Activated B cell treated with CpG ODN at 0.5 μM for 24 hours (primary cell): ENCODE data around the gene CEACAM4. TPM values are rescaled to one million over a fixed set of nuclear protein-coding genes. Genes with fewer than 3 reads are reported as not detected.

Source experiments
- ATAC-seq: fragments of 200-7000 bp; cut with Tn5 transposase; one replicate; pipeline ENCODE4 v1.10.0; 2021; ENCODE audit warnings: low read depth, mild to moderate bottlenecking, moderate library complexity
- CTCF ChIA-PET: fragments of 350-600 bp; sonication (Branson Sonifier 250); formaldehyde crosslinking; loops from one replicate; lab custom pipeline; 2021; ENCODE audit warnings: antibody characterized with exemption; lab: Charles Lee
- POLR2A ChIA-PET: fragments of 350-600 bp; sonication (Branson Sonifier 250); formaldehyde crosslinking; loops from one replicate; lab custom pipeline; 2021; ENCODE audit warnings: antibody characterized with exemption; lab: Charles Lee
- DNase-seq: peaks from one replicate; pipeline ENCODE4 v3.0.0; 2022
- H3K27ac Mint-ChIP-seq: one replicate; pipeline ENCODE4 v1.8.0; 2020; ENCODE audit warnings: mixed read lengths
- H3K27me3 Mint-ChIP-seq: one replicate; pipeline ENCODE4 v1.8.0; 2021; ENCODE audit warnings: mixed read lengths
- H3K36me3 Mint-ChIP-seq: one replicate; pipeline ENCODE4 v1.8.0; 2021; ENCODE audit warnings: low read depth, mixed read lengths
- H3K4me1 Mint-ChIP-seq: one replicate; pipeline ENCODE4 v1.8.0; 2021; ENCODE audit warnings: mixed read lengths
- H3K4me3 Mint-ChIP-seq: one replicate; pipeline ENCODE4 v1.8.0; 2020; ENCODE audit warnings: mild to moderate bottlenecking, mixed read lengths
- H3K9me3 Mint-ChIP-seq: one replicate; pipeline ENCODE4 v1.8.0; 2020; ENCODE audit warnings: mixed read lengths
- intact Hi-C: fragments of 100-400 bp; cut with micrococcal nuclease; formaldehyde crosslinking; loops from one replicate; pipeline ENCODE4 v1.15.1; 2024
- total RNA-seq: library from RNA; stranded (reverse); gene quantifications from 2 replicates; pipeline ENCODE4 v1.2.3, GENCODE V29; 2022
- TF ChIP-seq, protein P1 (sequence below): fragments of 200-600 bp; IDR thresholded peaks from one replicate; pipeline ENCODE4 v1.8.0; 2022; ENCODE audit warnings: antibody characterized with exemption, mild to moderate bottlenecking

Gene CEACAM4
- total RNA-seq, 1 donor from 2014 or later, result not detected

DNA sequence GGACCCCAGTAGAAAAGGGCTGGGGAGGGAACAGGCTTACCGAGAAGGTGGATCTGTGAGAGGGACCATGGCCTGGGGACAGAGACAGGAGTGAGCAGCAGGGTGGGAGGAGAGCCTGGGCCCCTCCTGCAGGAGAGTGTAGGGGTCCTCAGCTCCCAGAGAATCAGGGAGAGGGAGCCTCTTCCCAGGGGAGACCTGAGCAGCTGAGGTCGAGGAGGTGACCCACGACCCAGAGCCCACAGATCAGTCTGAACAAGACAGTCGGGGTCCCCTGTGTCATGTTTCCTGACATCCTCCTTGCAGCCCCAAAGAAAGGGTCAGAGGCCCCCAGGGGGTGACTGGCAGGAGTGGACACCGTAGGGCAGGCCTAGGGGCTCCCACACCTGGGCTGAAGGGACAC is 6.7 kb downstream of the CEACAM4 start:
- H3K4me3 Mint-ChIP-seq, result no peak overlapping the region
- ATAC-seq (no peak), DNase-seq (no peak)
- H3K27me3 Mint-ChIP-seq, result peaks cover 6% of the 10 kb centered on the region
- ChIA-PET CTCF (no interaction called here), POLR2A (no interaction called here)
- no peak overlapping the region for H3K27ac Mint-ChIP-seq
- TF ChIP-seq, protein P1, sequence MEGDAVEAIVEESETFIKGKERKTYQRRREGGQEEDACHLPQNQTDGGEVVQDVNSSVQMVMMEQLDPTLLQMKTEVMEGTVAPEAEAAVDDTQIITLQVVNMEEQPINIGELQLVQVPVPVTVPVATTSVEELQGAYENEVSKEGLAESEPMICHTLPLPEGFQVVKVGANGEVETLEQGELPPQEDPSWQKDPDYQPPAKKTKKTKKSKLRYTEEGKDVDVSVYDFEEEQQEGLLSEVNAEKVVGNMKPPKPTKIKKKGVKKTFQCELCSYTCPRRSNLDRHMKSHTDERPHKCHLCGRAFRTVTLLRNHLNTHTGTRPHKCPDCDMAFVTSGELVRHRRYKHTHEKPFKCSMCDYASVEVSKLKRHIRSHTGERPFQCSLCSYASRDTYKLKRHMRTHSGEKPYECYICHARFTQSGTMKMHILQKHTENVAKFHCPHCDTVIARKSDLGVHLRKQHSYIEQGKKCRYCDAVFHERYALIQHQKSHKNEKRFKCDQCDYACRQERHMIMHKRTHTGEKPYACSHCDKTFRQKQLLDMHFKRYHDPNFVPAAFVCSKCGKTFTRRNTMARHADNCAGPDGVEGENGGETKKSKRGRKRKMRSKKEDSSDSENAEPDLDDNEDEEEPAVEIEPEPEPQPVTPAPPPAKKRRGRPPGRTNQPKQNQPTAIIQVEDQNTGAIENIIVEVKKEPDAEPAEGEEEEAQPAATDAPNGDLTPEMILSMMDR, result no peak
- no peaks in the 10 kb centered on the region for H3K36me3 Mint-ChIP-seq
- no peaks in the 10 kb centered on the region for H3K9me3 Mint-ChIP-seq
- H3K4me1 Mint-ChIP-seq, result no peaks in the 10 kb centered on the region
- intact Hi-C loops, result no loop called here

DNA sequence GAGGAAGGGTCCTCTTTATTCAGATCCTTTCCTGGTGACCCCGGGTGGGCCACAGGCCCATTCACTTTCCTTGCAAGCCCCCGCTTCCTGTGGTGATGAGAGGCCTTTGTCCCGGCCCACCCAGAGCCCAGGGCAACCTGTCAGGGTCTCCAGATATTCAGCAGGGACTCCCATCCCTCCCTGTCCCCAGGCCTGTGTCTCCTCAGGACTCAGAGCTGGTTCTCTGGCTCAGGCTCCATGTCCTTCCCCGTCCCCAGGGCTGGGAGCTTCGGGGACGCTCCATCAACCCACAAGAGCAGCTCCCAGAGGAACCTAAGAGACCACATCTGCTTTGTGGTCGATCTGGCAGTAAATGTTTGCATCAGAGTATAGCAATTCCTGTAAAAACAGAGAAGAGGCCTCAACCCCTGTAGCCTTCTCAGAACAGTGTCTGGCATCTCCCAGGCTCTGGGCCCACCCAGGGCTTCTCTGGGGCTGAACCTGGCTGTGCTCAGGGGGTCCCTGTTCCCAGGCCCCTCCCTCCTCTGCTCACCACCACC is 7.8 kb downstream of the CEACAM4 start:
- H3K27ac Mint-ChIP-seq, result no peak overlapping the region
- H3K4me1 Mint-ChIP-seq, result no peaks in the 10 kb centered on the region
- H3K9me3 Mint-ChIP-seq, result no peaks in the 10 kb centered on the region
- H3K4me3 Mint-ChIP-seq, result no peak overlapping the region
- H3K27me3 Mint-ChIP-seq, result peaks cover 10% of the 10 kb centered on the region
- no peak for DNase-seq
- no peak for ATAC-seq
- intact Hi-C loops, result no loop called here
- POLR2A ChIA-PET, result no interaction called here
- no peaks in the 10 kb centered on the region for H3K36me3 Mint-ChIP-seq
- TF ChIP-seq, protein P1, result no peak
- CTCF ChIA-PET, result no interaction called here

DNA sequence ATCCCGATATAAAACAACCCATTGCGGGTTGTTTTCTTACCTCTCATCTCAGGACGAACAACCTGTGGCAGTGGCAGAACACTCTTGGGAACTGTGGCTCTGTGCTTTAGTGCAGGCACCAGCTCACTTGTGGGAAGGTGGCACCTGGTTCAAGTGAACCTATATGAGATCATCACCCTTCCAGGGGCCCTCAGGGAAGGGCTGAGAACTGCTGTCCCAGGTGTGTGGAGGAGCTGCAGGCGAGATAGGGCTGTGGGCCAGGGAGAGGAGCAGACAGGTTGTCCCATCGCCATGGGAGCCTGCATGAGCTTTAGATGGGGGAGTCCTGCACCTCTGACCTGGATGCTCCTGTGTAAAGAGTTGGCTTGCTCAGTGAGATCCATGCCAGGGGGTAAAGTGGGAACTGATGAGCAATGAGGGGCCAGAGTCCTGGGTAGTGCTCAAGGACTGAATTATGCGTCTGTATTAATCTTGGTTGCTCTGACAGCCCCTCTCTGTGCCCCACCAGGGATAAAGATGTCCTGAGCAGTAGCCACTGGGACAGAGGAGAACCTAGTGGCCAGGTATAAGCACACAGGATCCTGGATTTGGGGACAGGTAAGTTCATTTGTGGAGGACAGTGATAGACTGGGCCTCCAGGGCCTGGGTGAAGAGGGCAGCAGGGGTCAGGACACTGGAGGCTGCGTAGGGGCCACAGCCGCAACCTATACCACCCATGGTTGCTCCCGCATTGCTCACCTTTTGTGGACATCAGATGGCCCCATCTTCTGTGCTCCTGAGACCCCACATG is 8.7 kb downstream of the CEACAM4 start:
- no peak overlapping the region for H3K27ac Mint-ChIP-seq
- ATAC-seq (no peak), DNase-seq (no peak)
- no peak overlapping the region for H3K4me3 Mint-ChIP-seq
- H3K27me3 Mint-ChIP-seq, result peaks cover 16% of the 10 kb centered on the region
- H3K36me3 Mint-ChIP-seq, result no peaks in the 10 kb centered on the region
- no peaks in the 10 kb centered on the region for H3K9me3 Mint-ChIP-seq
- POLR2A ChIA-PET, result no interaction called here
- no peaks in the 10 kb centered on the region for H3K4me1 Mint-ChIP-seq
- CTCF ChIA-PET, result no interaction called here
- intact Hi-C loops, result no loop called here
- TF ChIP-seq, protein P1, result no peak

DNA sequence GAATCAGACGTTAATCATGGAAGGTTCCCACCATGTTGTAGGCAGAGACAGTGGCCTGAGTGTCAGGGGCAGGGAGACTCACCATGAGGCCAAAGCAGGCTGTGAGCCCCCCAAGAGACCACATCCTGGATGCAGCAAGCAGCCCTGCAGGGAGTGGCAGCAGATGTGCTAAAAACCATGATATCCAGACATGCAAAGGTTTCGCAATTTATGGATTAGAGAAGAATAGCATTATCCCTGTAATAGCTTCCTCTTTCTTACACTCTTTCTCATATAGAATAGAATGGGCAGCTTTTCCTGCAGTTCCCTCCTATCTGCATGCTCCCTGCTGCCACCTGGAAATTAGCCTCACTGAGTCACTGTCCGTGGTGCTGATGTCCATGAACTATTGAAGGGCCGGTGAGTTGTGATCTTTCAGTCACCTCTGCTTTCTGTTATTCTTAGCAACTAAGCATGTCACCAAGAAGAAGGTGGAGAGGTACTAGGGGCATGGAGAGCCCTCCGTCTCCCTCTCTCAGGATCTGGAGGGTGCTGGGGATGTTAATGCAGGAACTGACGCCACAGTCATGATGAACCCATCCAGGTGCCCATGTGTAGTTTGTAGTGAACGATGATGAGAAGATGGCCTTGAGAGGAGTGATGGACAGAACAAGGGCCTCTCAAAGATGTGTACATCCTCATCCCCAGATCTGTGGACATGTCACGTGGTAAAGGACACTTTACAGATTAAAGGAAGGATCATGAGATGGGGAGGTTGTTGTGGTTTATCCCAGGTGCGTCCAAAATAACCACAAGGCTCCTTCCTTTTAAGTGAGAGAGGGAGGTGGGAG is 9.9 kb downstream of the CEACAM4 start:
- CTCF ChIA-PET, result no interaction called here
- H3K36me3 Mint-ChIP-seq, result no peaks in the 10 kb centered on the region

More for the DNA sequence above, 9.9 kb downstream of the CEACAM4 start:
- no peaks in the 10 kb centered on the region for H3K4me1 Mint-ChIP-seq
- H3K27me3 Mint-ChIP-seq, result peaks cover 25% of the 10 kb centered on the region
- H3K4me3 Mint-ChIP-seq, result no peak overlapping the region
- no peaks in the 10 kb centered on the region for H3K9me3 Mint-ChIP-seq
- TF ChIP-seq, protein P1, result no peak
- ATAC-seq (no peak), DNase-seq (no peak)
- POLR2A ChIA-PET, result no interaction called here
- H3K27ac Mint-ChIP-seq, result no peak overlapping the region
- intact Hi-C loops, result no loop called here
